HepG2 (cell line): ENCODE data around the gene PPP1R15A. TPM values are rescaled to one million over a fixed set of nuclear protein-coding genes. Genes with fewer than 3 reads are reported as not detected.

ENCODE experiments used
- FOSL2 ChIP-seq: sonication (generic); formaldehyde crosslinking; IDR thresholded peaks from 2 replicates; pipeline ENCODE4 v1.4.0; 2020; ENCODE audit warnings: missing genetic modification reagents
- HNF4G ChIP-seq, 2 experiments: sonication (generic) in 1 of 2; formaldehyde crosslinking in 1 of 2; IDR thresholded peaks; 2 replicates each; pipeline versions ENCODE4 v1.4.0 to v1.6.1; 2011 to 2020; ENCODE audit warnings: borderline replicate concordance in 2 of 2, low read depth in 2 of 2, mild to moderate bottlenecking in 2 of 2, low read length in 1 of 2, missing genetic modification reagents in 1 of 2, moderate library complexity in 1 of 2
- MAZ ChIP-seq, 2 experiments: sonication (generic) in 1 of 2; formaldehyde crosslinking in 1 of 2; IDR thresholded peaks; 2 replicates each; pipeline versions ENCODE4 v1.5.0 to v1.6.1; 2012 to 2020; ENCODE audit warnings: low read depth in 2 of 2, mild to moderate bottlenecking in 2 of 2, borderline replicate concordance in 1 of 2, improper control_type of control experiment in 1 of 2, low read length in 1 of 2, missing genetic modification reagents in 1 of 2, moderate library complexity in 1 of 2
- ONECUT2 ChIP-seq: sonication (generic); formaldehyde crosslinking; IDR thresholded peaks from 2 replicates; pipeline ENCODE4 v1.4.0; 2020; ENCODE audit warnings: missing genetic modification reagents
- PATZ1 ChIP-seq: sonication (generic); formaldehyde crosslinking; IDR thresholded peaks from 2 replicates; pipeline ENCODE4 v1.4.0; 2020; ENCODE audit warnings: missing genetic modification reagents
- RAD21 ChIP-seq: fragments of 450-650 bp; formaldehyde crosslinking; IDR thresholded peaks from 2 replicates; pipeline ENCODE4 v1.5.0; 2020; ENCODE audit warnings: mild to moderate bottlenecking
- RAD51 ChIP-seq: fragments of 450-650 bp; IDR thresholded peaks from 2 replicates; pipeline ENCODE4 v1.6.1; 2016; ENCODE audit warnings: borderline replicate concordance
- REPIN1 ChIP-seq: sonication (generic); formaldehyde crosslinking; IDR thresholded peaks from 2 replicates; pipeline ENCODE4 v1.8.0; 2022; ENCODE audit warnings: missing genetic modification reagents, low read depth, mild to moderate bottlenecking, borderline replicate concordance
- SMC3 ChIP-seq: IDR thresholded peaks from 2 replicates; pipeline ENCODE4 v1.6.1; 2011; ENCODE audit warnings: low read length, improper control_type of control experiment
- TOPORS ChIP-seq: sonication (generic); formaldehyde crosslinking; IDR thresholded peaks from 2 replicates; pipeline ENCODE4 v1.8.0; 2023; ENCODE audit warnings: mild to moderate bottlenecking, missing genetic modification reagents
- XRCC5 ChIP-seq: fragments of 200-400 bp; formaldehyde crosslinking; optimal IDR thresholded peaks from 2 replicates; pipeline ENCODE3; 2017; ENCODE audit warnings: mild to moderate bottlenecking, low read length
- ZBTB33 ChIP-seq: sonication (generic); formaldehyde crosslinking; IDR thresholded peaks from 2 replicates; pipeline ENCODE4 v1.4.0; 2020; ENCODE audit warnings: missing genetic modification reagents
- ZNF614 ChIP-seq: IDR thresholded peaks from 2 replicates; pipeline ENCODE4 v1.6.1; 2018; ENCODE audit warnings: missing biosample characterization, missing genetic modification reagents, inconsistent platforms, borderline replicate concordance
- ZNF788 ChIP-seq: sonication (generic); formaldehyde crosslinking; IDR thresholded peaks from 2 replicates; pipeline ENCODE4 v1.5.0; 2020; ENCODE audit warnings: mild to moderate bottlenecking, missing genetic modification reagents, borderline replicate concordance
- polyA plus RNA-seq, 8 experiments: library from polyadenylated mRNA; depleted of rRNA in 3 of 8; stranded (reverse) in 7 of 8; unstranded in 1 of 8; fragments of >200 nt; fragmentation: Illumina TruSeq in 4 of 8; extraction: Trizol in 4 of 8; gene quantifications; 2 replicates each; pipeline versions ENCODE4 v1.2.1 to v1.2.3, GENCODE V29; 2011 to 2016; ENCODE audit warnings: low read depth in 4 of 8, missing spikeins in 1 of 8, mixed read lengths in 1 of 8; ENCODE audit not compliant: insufficient read depth in 1 of 8
- total RNA-seq, 5 experiments: library from RNA; depleted of rRNA; stranded (reverse); fragments of >200 nt; fragmentation: Illumina TruSeq; extraction: Trizol; gene quantifications; 2 replicates each; pipeline ENCODE4 v1.2.3, GENCODE V29; 2016; ENCODE audit warnings: low read depth in 1 of 5
- TF ChIP-seq, protein P1 (sequence below), 2 experiments: fragments of 450-650 bp in 1 of 2; sonication (generic) in 1 of 2; formaldehyde crosslinking in 1 of 2; IDR thresholded peaks; 2 replicates each; pipeline versions ENCODE4 v1.6.1 to v1.8.0; 2016 to 2022; ENCODE audit warnings: antibody characterized with exemption in 1 of 2, mild to moderate bottlenecking in 1 of 2, missing genetic modification reagents in 1 of 2

Gene PPP1R15A
- total and polyA plus RNA-seq, 2 of the 13 experiments (the other 11 are each of a cell fraction or from before 2014, with no cell fraction given) = 15.6 to 18.5 TPM

GRCh38 chr19:48835734-48836088 is 36.5 kb upstream of the PPP1R15A start (continued):
- TF ChIP-seq RAD21 (peak; percentile 92), TOPORS (no peak), REPIN1 (CRISPR knock-in tag) (peak; percentile 64; the same call in 1 of the 2 replicates), RAD51 (0 out of 2 replicates have a peak, but pooled peaks have one; percentile 25), ZNF614 (CRISPR knock-in tag) (peak; percentile 50; the same call in 1 of the 2 replicates), HNF4G (IDR thresholded peaks at IDR 0.05; ENCODE audit: borderline replicate concordance, low read depth, low read length) (no peak), HNF4G (CRISPR knock-in tag; IDR thresholded peaks at IDR 0.05; ENCODE audit: borderline replicate concordance, low read depth) (no peak), ONECUT2 (no peak), ZNF788 (CRISPR knock-in tag) (peak; percentile 43; the same call in 1 of the 2 replicates), XRCC5 (peak; percentile 25), PATZ1 (CRISPR knock-in tag) (peak; percentile 42; the same call in 1 of the 2 replicates), SMC3 (peak; percentile 97), MAZ (IDR thresholded peaks at IDR 0.05; ENCODE audit: borderline replicate concordance, low read depth, low read length) (0 out of 2 replicates have a peak, but pooled peaks have one; percentile 38), MAZ (CRISPR knock-in tag; IDR thresholded peaks at IDR 0.05; ENCODE audit: low read depth) (peak; percentile 73), ZBTB33 (CRISPR knock-in tag) (peak; percentile 55; the same call in 1 of the 2 replicates), FOSL2 (CRISPR knock-in tag) (0 out of 2 replicates have a peak, but pooled peaks have one; percentile 24)
- TF ChIP-seq, protein P1, sequence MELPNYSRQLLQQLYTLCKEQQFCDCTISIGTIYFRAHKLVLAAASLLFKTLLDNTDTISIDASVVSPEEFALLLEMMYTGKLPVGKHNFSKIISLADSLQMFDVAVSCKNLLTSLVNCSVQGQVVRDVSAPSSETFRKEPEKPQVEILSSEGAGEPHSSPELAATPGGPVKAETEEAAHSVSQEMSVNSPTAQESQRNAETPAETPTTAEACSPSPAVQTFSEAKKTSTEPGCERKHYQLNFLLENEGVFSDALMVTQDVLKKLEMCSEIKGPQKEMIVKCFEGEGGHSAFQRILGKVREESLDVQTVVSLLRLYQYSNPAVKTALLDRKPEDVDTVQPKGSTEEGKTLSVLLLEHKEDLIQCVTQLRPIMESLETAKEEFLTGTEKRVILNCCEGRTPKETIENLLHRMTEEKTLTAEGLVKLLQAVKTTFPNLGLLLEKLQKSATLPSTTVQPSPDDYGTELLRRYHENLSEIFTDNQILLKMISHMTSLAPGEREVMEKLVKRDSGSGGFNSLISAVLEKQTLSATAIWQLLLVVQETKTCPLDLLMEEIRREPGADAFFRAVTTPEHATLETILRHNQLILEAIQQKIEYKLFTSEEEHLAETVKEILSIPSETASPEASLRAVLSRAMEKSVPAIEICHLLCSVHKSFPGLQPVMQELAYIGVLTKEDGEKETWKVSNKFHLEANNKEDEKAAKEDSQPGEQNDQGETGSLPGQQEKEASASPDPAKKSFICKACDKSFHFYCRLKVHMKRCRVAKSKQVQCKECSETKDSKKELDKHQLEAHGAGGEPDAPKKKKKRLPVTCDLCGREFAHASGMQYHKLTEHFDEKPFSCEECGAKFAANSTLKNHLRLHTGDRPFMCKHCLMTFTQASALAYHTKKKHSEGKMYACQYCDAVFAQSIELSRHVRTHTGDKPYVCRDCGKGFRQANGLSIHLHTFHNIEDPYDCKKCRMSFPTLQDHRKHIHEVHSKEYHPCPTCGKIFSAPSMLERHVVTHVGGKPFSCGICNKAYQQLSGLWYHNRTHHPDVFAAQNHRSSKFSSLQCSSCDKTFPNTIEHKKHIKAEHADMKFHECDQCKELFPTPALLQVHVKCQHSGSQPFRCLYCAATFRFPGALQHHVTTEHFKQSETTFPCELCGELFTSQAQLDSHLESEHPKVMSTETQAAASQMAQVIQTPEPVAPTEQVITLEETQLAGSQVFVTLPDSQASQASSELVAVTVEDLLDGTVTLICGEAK (IDR thresholded peaks at IDR 0.05) = no peak
- TF ChIP-seq, protein P1 (CRISPR knock-in tag; IDR thresholded peaks at IDR 0.05) = peak; percentile 33; the same call in 1 of the 2 replicates
